ENCODE results near the gene PRDM16.

The PRDM16 gene

DNA sequence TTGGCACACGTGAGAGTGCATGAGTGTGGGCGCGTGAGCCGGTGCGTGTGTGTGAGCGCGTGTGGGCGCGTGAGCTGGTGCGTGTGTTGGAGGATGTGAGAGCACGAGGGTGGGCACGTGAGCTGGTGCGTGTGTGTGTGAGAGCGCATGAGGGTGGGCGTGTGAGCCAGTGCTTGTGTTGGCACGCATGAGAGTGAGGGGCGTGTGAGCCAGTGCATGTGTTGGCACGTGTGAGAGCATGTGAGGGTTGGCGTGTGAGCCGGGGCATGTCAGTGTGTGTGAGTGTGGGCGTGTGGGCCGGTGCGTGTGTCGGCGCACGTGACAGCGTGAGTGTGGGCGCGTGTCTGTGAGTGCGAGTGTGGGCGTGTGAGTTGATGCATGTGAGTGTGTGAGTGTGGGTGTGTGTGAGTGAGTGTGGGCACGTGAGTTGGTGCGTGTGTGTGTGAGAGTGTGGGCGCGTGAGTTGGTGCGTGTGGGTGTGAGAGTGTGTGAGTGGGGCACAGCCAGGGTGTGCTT is 339.8 kb downstream of the PRDM16 start (continued):
- TF ChIP-seq, protein P1, sequence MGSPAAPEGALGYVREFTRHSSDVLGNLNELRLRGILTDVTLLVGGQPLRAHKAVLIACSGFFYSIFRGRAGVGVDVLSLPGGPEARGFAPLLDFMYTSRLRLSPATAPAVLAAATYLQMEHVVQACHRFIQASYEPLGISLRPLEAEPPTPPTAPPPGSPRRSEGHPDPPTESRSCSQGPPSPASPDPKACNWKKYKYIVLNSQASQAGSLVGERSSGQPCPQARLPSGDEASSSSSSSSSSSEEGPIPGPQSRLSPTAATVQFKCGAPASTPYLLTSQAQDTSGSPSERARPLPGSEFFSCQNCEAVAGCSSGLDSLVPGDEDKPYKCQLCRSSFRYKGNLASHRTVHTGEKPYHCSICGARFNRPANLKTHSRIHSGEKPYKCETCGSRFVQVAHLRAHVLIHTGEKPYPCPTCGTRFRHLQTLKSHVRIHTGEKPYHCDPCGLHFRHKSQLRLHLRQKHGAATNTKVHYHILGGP (tag by site-specific recombination; IDR thresholded peaks at IDR 0.05), result no peak
- TF ChIP-seq ZNF416 (tag by site-specific recombination; IDR thresholded peaks at IDR 0.05) (no peak), ZNF174 (tag by site-specific recombination; IDR thresholded peaks at IDR 0.05) (no peak), SP2 (tag by site-specific recombination; IDR thresholded peaks at IDR 0.05) (no peak), ZNF354C (tag by site-specific recombination; IDR thresholded peaks at IDR 0.05; ENCODE audit: borderline replicate concordance, low read depth) (no peak), ZNF2 (tag by site-specific recombination; IDR thresholded peaks at IDR 0.05) (no peak), ZNF521 (tag by site-specific recombination; IDR thresholded peaks at IDR 0.05) (no peak), ZNF302 (tag by site-specific recombination; IDR thresholded peaks at IDR 0.05; ENCODE audit: low read depth) (no peak), MZF1 (tag by site-specific recombination; IDR thresholded peaks at IDR 0.05; ENCODE audit: borderline replicate concordance) (no peak), ZXDB (tag by site-specific recombination; IDR thresholded peaks at IDR 0.05) (no peak), PRDM1 (tag by site-specific recombination; IDR thresholded peaks at IDR 0.05) (no peak), ZNF133 (tag by site-specific recombination; IDR thresholded peaks at IDR 0.05) (no peak), ZFP41 (tag by site-specific recombination; IDR thresholded peaks at IDR 0.05; ENCODE audit: borderline replicate concordance) (no peak), ZNF19 (tag by site-specific recombination; IDR thresholded peaks at IDR 0.05; ENCODE audit: low read depth) (no peak), ZNF585B (tag by site-specific recombination; IDR thresholded peaks at IDR 0.05) (no peak), GFI1B (tag by site-specific recombination; IDR thresholded peaks at IDR 0.05) (no peak), HOXC10 (CRISPR knock-in tag; IDR thresholded peaks at IDR 0.05) (no peak), IKZF3 (tag by site-specific recombination; IDR thresholded peaks at IDR 0.05) (no peak), ZFP37 (tag by site-specific recombination; IDR thresholded peaks at IDR 0.05) (no peak)
- TF ChIP-seq, protein P2, sequence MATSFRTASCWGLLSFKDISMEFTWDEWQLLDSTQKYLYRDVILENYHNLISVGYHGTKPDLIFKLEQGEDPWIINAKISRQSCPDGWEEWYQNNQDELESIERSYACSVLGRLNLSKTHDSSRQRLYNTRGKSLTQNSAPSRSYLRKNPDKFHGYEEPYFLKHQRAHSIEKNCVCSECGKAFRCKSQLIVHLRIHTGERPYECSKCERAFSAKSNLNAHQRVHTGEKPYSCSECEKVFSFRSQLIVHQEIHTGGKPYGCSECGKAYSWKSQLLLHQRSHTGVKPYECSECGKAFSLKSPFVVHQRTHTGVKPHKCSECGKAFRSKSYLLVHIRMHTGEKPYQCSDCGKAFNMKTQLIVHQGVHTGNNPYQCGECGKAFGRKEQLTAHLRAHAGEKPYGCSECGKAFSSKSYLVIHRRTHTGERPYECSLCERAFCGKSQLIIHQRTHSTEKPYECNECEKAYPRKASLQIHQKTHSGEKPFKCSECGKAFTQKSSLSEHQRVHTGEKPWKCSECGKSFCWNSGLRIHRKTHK (tag by site-specific recombination; IDR thresholded peaks at IDR 0.05), result no peak

DNA sequence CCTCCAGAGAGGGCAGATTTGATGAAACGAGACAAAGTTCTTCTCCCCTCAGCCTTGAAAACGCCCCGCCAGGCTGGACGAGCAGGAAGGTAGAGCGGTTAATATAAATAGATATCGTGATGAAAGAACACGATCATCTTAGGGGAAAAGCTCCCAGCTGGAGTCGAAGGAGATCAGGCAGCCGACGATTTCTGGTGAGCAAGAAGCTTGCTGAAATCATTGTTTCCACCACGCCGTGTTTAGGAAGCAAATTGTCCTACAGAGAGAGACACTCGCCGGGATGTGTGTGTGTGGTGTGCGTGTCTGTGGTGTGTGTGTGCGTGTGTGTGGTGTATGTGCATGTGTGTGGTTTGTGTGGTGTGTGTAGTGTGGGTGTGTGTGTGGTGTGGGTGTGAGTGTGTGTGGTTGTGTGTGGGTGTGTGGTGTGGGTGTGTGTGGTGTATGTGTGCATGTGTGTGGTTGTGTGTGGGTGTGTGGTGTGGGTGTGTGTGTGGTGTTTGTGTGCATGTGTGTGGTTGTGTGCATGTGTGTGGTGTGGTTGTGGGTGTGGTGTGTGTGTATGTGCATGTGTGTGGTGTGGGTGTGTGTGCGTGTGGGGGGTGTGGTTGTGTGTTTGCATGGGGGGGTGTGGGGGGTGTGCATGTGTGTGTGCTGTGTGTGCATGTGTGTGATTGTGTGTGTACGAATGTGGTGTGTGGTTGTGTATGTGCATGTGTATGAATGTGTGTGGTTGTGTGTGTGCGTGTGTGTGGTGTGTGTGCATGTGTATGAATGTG is 340.6 kb downstream of the PRDM16 start:
- H3K36me3 ChIP-seq (ENCODE audit: control insufficient read depth in 2 of 2, insufficient read depth in 1 of 2, low read length in 2 of 2), result peaks cover 0 to 33% of the 10 kb centered on the region in 2 experiments; a peak in 1 of 3 replicates
- no peaks in the 10 kb centered on the region for H3K9me3 ChIP-seq (ENCODE audit: control insufficient read depth, insufficient read depth, low read depth, low read length)
- H3K4me3 ChIP-seq (ENCODE audit: low read depth, low read length), result no peak overlapping the region
- no peak overlapping the region for H3K27ac ChIP-seq (ENCODE audit: extremely low read depth, low read depth, low read length)
- CTCF ChIA-PET, result interaction anchor here (0.6 to 1.0 kb wide), 3 partner anchors 35 to 175 kb away, joined by 3 to 4 read pairs (median 3); no protein-coding TSS in a partner anchor
- H3K4me1 ChIP-seq (ENCODE audit: control insufficient read depth, insufficient read depth, low read length), result peaks cover 8% of the 10 kb centered on the region
- POLR2A ChIA-PET, result no interaction called here
- peak; percentile 34; the same call in 1 of the 2 replicates for TF ChIP-seq WT1 (tag by site-specific recombination; IDR thresholded peaks at IDR 0.05)
- TF ChIP-seq ZNF791 (tag by site-specific recombination; IDR thresholded peaks at IDR 0.05), result peak; percentile 54; the same call in 1 of the 2 replicates
- TF ChIP-seq MZF1 (tag by site-specific recombination; IDR thresholded peaks at IDR 0.05; ENCODE audit: borderline replicate concordance), result no peak
- peak; percentile 8; the same call in 1 of the 2 replicates for TF ChIP-seq ZNF146 (tag by site-specific recombination; IDR thresholded peaks at IDR 0.05)
- TF ChIP-seq, protein P3, sequence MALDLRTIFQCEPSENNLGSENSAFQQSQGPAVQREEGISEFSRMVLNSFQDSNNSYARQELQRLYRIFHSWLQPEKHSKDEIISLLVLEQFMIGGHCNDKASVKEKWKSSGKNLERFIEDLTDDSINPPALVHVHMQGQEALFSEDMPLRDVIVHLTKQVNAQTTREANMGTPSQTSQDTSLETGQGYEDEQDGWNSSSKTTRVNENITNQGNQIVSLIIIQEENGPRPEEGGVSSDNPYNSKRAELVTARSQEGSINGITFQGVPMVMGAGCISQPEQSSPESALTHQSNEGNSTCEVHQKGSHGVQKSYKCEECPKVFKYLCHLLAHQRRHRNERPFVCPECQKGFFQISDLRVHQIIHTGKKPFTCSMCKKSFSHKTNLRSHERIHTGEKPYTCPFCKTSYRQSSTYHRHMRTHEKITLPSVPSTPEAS (tag by site-specific recombination; IDR thresholded peaks at IDR 0.05), result peak; percentile 93
- TF ChIP-seq ZNF155 (tag by site-specific recombination; IDR thresholded peaks at IDR 0.05), result no peak
- no peak for TF ChIP-seq HOXC10 (CRISPR knock-in tag; IDR thresholded peaks at IDR 0.05)
- TF ChIP-seq ZNF785 (tag by site-specific recombination; IDR thresholded peaks at IDR 0.05), result peak; percentile 24; the same call in 1 of the 2 replicates
- TF ChIP-seq, protein P1 (tag by site-specific recombination; IDR thresholded peaks at IDR 0.05), result 0 out of 2 replicates have a peak, but pooled peaks have one; percentile 21
- TF ChIP-seq ZNF514 (tag by site-specific recombination; IDR thresholded peaks at IDR 0.05), result no peak
- no peak for TF ChIP-seq ZNF121 (tag by site-specific recombination; IDR thresholded peaks at IDR 0.05)
- TF ChIP-seq ZNF140 (tag by site-specific recombination; IDR thresholded peaks at IDR 0.05), result no peak
- no peak for TF ChIP-seq GLIS2 (tag by site-specific recombination; IDR thresholded peaks at IDR 0.05)
- TF ChIP-seq, protein P4, sequence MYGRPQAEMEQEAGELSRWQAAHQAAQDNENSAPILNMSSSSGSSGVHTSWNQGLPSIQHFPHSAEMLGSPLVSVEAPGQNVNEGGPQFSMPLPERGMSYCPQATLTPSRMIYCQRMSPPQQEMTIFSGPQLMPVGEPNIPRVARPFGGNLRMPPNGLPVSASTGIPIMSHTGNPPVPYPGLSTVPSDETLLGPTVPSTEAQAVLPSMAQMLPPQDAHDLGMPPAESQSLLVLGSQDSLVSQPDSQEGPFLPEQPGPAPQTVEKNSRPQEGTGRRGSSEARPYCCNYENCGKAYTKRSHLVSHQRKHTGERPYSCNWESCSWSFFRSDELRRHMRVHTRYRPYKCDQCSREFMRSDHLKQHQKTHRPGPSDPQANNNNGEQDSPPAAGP (tag by site-specific recombination; IDR thresholded peaks at IDR 0.05), result peak; percentile 29; the same call in 1 of the 2 replicates
